ENCODE measurements around the gene BTF3L4. TPM values are rescaled to one million over a fixed set of nuclear protein-coding genes. Genes with fewer than 3 reads are reported as not detected.
A peak's percentile ranks its signal among the peaks of the same experiment; 100 is the strongest.

The BTF3L4 gene
- total RNA-seq, 1 experiment from 2014 or later, result 33.8 TPM

DNA sequence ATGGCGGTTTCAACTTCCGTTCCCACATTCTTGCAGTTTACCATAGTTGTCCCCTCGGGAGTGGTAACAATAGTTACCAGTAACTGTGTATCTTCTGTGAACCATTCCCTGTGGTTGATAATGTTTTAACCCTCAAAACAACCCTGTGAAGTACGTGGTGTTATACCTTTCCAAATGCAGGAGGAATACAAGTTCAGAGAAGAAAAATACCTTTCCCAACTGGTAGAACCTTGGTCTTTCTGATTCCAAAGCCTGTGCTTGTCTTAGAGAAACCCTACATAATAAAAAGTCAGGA lies 789 bp downstream of the BTF3L4 start:
- peaks cover 30% of the 10 kb centered on the region; the same call in 1 of the 2 replicates for H4K20me1 ChIP-seq (ENCODE audit: low read length)
- H3K27ac ChIP-seq (ENCODE audit: low read length), result peak overlapping the region; percentile 47; the same call in 1 of the 2 replicates
- no peak for ATAC-seq
- intact Hi-C loops (cut with micrococcal nuclease), result loop anchor here (1.0 to 10.0 kb wide), 3 partner anchors 24 to 1118 kb away; partner anchors contain the start of genes CC2D1B and KTI12
- H3K9me3 ChIP-seq (ENCODE audit: low read length), result no peaks in the 10 kb centered on the region
- peaks cover 14% of the 10 kb centered on the region for H3K36me3 ChIP-seq (ENCODE audit: low read depth, low read length)
- peak overlapping the region; percentile 91 for H3K9ac ChIP-seq (ENCODE audit: low read length)
- no TSS peak for BruUV-seq (replicated peaks)
- peaks cover 33% of the 10 kb centered on the region for H3K4me1 ChIP-seq (ENCODE audit: insufficient read depth, low read length)
- peak overlapping the region; percentile 93 for H3K4me3 ChIP-seq (ENCODE audit: low read length)
- H2AFZ ChIP-seq (ENCODE audit: low read length), result peak overlapping the region; percentile 92; the same call in 1 of the 2 replicates
- no peaks in the 10 kb centered on the region for H3K27me3 ChIP-seq (ENCODE audit: low read length)
- H3K9me2 ChIP-seq (replicated peaks; ENCODE audit: low read length), result no peaks in the 10 kb centered on the region
- DNase-seq, result no peak
- H3F3A ChIP-seq (ENCODE audit: low read length, unreplicated experiment), result no peaks in the 10 kb centered on the region
- ChIA-PET CTCF (no interaction called here), POLR2A (ENCODE audit: unreplicated experiment) (interaction anchor here (0.6 kb wide), 1 partner anchor 183 kb away, joined by 3 read pairs; no protein-coding TSS in a partner anchor)
- H3K4me2 ChIP-seq (ENCODE audit: low read length), result peak overlapping the region; percentile 99
- peaks cover 85% of the 10 kb centered on the region for H3K79me2 ChIP-seq (ENCODE audit: low read length)
- TF ChIP-seq EZH2 (IDR thresholded peaks at IDR 0.05; ENCODE audit: low read length, unreplicated experiment) (no peak), EZH2phosphoT487 (IDR thresholded peaks at IDR 0.05; ENCODE audit: borderline replicate concordance, low read length) (no peak)
- TF ChIP-seq, protein P1, sequence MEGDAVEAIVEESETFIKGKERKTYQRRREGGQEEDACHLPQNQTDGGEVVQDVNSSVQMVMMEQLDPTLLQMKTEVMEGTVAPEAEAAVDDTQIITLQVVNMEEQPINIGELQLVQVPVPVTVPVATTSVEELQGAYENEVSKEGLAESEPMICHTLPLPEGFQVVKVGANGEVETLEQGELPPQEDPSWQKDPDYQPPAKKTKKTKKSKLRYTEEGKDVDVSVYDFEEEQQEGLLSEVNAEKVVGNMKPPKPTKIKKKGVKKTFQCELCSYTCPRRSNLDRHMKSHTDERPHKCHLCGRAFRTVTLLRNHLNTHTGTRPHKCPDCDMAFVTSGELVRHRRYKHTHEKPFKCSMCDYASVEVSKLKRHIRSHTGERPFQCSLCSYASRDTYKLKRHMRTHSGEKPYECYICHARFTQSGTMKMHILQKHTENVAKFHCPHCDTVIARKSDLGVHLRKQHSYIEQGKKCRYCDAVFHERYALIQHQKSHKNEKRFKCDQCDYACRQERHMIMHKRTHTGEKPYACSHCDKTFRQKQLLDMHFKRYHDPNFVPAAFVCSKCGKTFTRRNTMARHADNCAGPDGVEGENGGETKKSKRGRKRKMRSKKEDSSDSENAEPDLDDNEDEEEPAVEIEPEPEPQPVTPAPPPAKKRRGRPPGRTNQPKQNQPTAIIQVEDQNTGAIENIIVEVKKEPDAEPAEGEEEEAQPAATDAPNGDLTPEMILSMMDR (conservative IDR thresholded peaks at IDR 0.05; ENCODE audit: low read depth, low read length), result no peak

DNA sequence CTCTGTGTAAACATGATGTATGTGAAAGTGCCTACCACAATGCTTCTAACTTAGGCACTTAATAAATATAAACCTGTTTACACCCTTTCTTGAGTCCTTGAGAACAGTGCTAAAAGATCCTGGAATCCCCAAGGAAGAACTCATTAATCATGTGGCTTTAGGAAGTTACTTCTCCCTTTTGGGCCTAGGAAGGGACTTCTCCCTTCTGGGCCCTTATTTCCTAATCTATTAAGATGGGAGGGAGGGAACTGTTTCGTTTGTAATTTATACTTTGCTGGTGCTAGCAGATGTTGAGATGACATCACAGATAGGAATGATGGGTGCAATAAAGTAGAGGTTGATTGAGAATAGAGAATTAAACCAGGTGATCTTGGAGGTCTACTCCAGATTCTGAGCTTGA lies 1.2 kb downstream of the BTF3L4 start:
- Histone ChIP-seq H2AFZ (ENCODE audit: low read length) (no peak overlapping the region), H3K4me2 (ENCODE audit: low read length) (peak overlapping the region; percentile 99), H3K4me3 (ENCODE audit: low read length) (peak overlapping the region; percentile 93), H3F3A (ENCODE audit: low read length, unreplicated experiment) (no peaks in the 10 kb centered on the region), H3K27ac (ENCODE audit: low read length) (no peak overlapping the region), H3K9me3 (ENCODE audit: low read length) (no peaks in the 10 kb centered on the region), H3K36me3 (ENCODE audit: low read depth, low read length) (peaks cover 14% of the 10 kb centered on the region), H3K4me1 (ENCODE audit: insufficient read depth, low read length) (peaks cover 33% of the 10 kb centered on the region), H3K27me3 (ENCODE audit: low read length) (no peaks in the 10 kb centered on the region), H3K9me2 (replicated peaks; ENCODE audit: low read length) (no peaks in the 10 kb centered on the region), H4K20me1 (ENCODE audit: low read length) (peaks cover 30% of the 10 kb centered on the region; the same call in 1 of the 2 replicates), H3K79me2 (ENCODE audit: low read length) (peaks cover 82% of the 10 kb centered on the region), H3K9ac (ENCODE audit: low read length) (peak overlapping the region; percentile 91)
- ChIA-PET CTCF (no interaction called here), POLR2A (ENCODE audit: unreplicated experiment) (no interaction called here)
- no peak for ATAC-seq
- TSS peak; percentile 48 for BruUV-seq (replicated peaks)
- intact Hi-C loops (cut with micrococcal nuclease), result loop anchor here (5.0 to 10.0 kb wide), 2 partner anchors 310 to 1118 kb away; partner anchors contain the start of gene CC2D1B
- no peak for DNase-seq
- TF ChIP-seq, protein P1 (conservative IDR thresholded peaks at IDR 0.05; ENCODE audit: low read depth, low read length), result no peak
- TF ChIP-seq EZH2phosphoT487 (IDR thresholded peaks at IDR 0.05; ENCODE audit: borderline replicate concordance, low read length) (no peak), EZH2 (IDR thresholded peaks at IDR 0.05; ENCODE audit: low read length, unreplicated experiment) (no peak)

DNA sequence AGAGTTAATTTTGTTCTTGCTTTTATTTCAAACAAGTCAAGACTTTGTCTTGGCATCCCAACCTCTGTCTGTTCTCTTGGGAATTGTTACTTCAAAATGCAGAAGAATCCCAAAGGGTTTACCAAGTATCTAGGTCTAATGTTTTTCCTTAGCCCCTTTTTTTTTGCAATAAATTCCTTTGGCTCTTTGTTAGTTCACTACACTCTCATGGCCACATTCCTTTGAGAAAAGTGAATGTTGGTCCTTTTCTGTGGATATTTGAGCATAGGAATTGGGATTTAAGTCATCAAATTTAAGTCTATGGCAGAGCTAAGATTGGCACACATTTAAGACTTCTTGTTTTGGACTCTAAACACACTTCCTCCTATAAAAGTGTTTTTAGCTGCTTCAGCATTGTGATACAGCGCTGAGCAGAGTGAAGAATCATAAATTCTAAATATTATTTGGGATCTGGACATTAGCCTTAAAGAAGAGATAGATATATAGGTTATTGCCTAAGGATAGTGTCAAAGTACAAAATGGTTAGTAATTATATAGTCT lies 1.9 kb downstream of the BTF3L4 start:
- Histone ChIP-seq H4K20me1 (ENCODE audit: low read length) (peaks cover 30% of the 10 kb centered on the region; the same call in 1 of the 2 replicates), H3F3A (ENCODE audit: low read length, unreplicated experiment) (no peaks in the 10 kb centered on the region), H3K9ac (ENCODE audit: low read length) (no peak overlapping the region), H3K4me3 (ENCODE audit: low read length) (peak overlapping the region; percentile 93), H3K36me3 (ENCODE audit: low read depth, low read length) (peaks cover 18% of the 10 kb centered on the region), H3K27me3 (ENCODE audit: low read length) (no peaks in the 10 kb centered on the region), H3K4me2 (ENCODE audit: low read length) (peak overlapping the region; percentile 99), H3K9me3 (ENCODE audit: low read length) (no peaks in the 10 kb centered on the region), H3K9me2 (replicated peaks; ENCODE audit: low read length) (no peaks in the 10 kb centered on the region), H3K79me2 (ENCODE audit: low read length) (peaks cover 77% of the 10 kb centered on the region), H3K27ac (ENCODE audit: low read length) (no peak overlapping the region), H2AFZ (ENCODE audit: low read length) (no peak overlapping the region), H3K4me1 (ENCODE audit: insufficient read depth, low read length) (peaks cover 33% of the 10 kb centered on the region)
- no peak for DNase-seq
- BruUV-seq (replicated peaks), result no TSS peak
- intact Hi-C loops (cut with micrococcal nuclease), result loop anchor here (5.0 to 10.0 kb wide), 2 partner anchors 309 to 1117 kb away; partner anchors contain the start of gene CC2D1B
- TF ChIP-seq, protein P1 (conservative IDR thresholded peaks at IDR 0.05; ENCODE audit: low read depth, low read length), result no peak
- TF ChIP-seq EZH2phosphoT487 (IDR thresholded peaks at IDR 0.05; ENCODE audit: borderline replicate concordance, low read length) (no peak), EZH2 (IDR thresholded peaks at IDR 0.05; ENCODE audit: low read length, unreplicated experiment) (no peak)
- no peak for ATAC-seq
- ChIA-PET POLR2A (ENCODE audit: unreplicated experiment) (no interaction called here), CTCF (no interaction called here)
